Measurements from ENCODE around the gene NOP58.
A peak's percentile ranks its signal among the peaks of the same experiment; 100 is the strongest.
"Not testable (repeated sequence)": the region's sequence is repeated elsewhere in the genome, so short reads cannot be mapped to it uniquely, and the experiment has no call there.

NOP58 gene, protein sequence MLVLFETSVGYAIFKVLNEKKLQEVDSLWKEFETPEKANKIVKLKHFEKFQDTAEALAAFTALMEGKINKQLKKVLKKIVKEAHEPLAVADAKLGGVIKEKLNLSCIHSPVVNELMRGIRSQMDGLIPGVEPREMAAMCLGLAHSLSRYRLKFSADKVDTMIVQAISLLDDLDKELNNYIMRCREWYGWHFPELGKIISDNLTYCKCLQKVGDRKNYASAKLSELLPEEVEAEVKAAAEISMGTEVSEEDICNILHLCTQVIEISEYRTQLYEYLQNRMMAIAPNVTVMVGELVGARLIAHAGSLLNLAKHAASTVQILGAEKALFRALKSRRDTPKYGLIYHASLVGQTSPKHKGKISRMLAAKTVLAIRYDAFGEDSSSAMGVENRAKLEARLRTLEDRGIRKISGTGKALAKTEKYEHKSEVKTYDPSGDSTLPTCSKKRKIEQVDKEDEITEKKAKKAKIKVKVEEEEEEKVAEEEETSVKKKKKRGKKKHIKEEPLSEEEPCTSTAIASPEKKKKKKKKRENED

DNA sequence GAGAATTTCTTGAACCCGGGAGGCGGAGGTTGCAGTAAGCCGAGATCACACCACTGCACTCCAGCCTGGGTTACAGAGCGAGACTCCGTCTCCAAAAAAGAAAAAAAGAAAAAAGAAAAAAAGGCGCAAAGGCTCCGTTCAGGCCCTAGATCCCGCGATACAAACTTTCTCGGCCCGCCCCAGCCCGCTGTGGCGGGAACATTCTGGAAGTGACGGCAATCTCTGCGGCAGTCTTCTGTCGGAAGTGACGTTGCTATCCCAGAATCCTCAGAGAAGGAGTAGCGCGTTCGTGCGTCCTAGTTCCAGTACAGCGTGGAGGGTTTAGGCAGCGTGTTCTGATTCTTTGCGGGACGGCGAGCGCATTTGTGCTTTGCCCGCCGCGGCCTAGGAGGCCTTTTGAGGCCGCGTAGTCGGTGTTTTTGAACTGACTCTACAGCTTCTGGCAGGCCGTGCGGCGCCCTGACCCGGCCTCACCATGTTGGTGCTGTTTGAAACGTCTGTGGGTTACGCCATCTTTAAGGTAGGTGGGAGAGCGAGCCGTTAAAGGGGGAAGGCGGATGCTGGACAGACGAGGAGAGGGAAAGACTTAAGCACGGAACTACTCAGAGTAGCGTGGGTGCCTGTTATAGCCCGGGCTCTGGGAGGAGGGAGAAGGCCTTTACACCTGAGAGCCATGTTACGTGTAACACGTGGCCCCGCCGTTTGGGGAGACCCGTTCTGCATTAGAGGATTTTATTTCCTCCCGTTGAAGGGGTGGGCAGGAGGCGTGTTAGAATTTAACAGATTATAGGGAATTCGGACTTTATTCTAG is at the start of gene NOP58:
Gene NOP58 (plus strand): TSS at position 297 of the 811 bp plus-strand sequence. CDS start 179 bp downstream, at position 476.
- DNase-seq (peak; percentile 91), ATAC-seq (replicated peaks) (peak; percentile 89)
- peak within 1 kb of the TSS in 1 of 2 donors; percentile 67 for H3K4me3 Mint-ChIP-seq
- H3K4me1 Mint-ChIP-seq, result peaks cover 9 to 25% of the 10 kb centered on the region in 2 donors
- peak within 1 kb of the TSS; percentile 88 for H3K27ac Mint-ChIP-seq
- H3K36me3 Mint-ChIP-seq, result peaks cover 0 to 9% of the 10 kb centered on the region in 2 donors
- no peaks in the 10 kb centered on the region for H3K27me3 Mint-ChIP-seq
- no peaks in the 10 kb centered on the region for H3K9me3 Mint-ChIP-seq

DNA sequence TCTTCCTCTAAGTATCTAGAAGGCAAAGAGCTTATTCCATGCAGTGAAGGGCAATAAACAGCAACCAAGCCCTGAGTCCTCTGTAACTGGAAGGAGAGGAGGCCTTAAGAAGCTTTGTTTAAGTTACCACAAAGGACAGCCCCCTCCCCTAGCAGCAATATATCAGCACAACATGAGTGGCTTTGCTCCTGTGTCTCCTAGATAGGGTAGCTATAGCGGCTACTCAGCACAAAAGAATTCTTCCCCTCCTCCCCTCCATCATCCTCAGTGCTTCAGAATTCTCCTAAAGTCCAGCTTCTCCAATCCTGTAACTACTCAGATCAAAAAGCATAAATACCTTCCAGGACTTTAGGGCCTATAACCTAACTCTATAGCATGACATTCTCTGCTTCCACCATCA is 43.7 kb upstream of the NOP58 start:
- Mint-ChIP-seq H3K4me1 (peaks cover 15 to 25% of the 10 kb centered on the region in 2 donors), H3K27me3 (no peaks in the 10 kb centered on the region), H3K27ac (no peak overlapping the region), H3K4me3 (no peak overlapping the region), H3K36me3 (peaks cover 25 to 48% of the 10 kb centered on the region in 2 donors), H3K9me3 (no peaks in the 10 kb centered on the region)
- DNase-seq (no peak), ATAC-seq (replicated peaks) (no peak)

DNA sequence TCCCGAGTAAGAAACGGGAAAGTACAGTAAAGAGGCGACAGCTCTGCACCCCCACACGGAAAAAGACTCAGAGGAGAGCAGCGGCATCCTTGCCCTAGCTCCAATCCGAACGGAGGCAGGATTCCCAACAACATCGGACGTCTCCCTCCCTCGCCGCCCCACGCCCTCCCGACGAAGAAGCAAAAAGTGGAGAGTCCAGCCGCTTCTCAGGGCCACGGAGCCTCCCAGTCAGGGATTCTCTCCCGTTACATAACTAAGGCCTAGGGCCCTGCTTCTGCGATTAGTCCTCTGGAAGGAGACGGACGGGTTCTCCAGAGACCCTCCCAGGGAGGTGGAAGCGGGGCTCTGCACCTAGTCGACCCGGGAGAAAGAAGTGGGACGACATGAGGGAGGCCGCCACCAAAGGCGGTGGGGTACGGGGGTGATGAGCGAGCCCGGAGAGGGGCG is 27.8 kb upstream of the NOP58 start:
- H3K27ac Mint-ChIP-seq, result peak overlapping the region; percentile 81
- H3K4me3 Mint-ChIP-seq, result peak overlapping the region; percentile 92 to 98
- DNase-seq, result no peak
- peak; percentile 47 to 54 for ATAC-seq (replicated peaks)
- H3K27me3 Mint-ChIP-seq, result no peaks in the 10 kb centered on the region
- H3K36me3 Mint-ChIP-seq, result no peaks in the 10 kb centered on the region
- H3K9me3 Mint-ChIP-seq, result no peaks in the 10 kb centered on the region
- H3K4me1 Mint-ChIP-seq, result peaks cover 8 to 29% of the 10 kb centered on the region in 2 donors

DNA sequence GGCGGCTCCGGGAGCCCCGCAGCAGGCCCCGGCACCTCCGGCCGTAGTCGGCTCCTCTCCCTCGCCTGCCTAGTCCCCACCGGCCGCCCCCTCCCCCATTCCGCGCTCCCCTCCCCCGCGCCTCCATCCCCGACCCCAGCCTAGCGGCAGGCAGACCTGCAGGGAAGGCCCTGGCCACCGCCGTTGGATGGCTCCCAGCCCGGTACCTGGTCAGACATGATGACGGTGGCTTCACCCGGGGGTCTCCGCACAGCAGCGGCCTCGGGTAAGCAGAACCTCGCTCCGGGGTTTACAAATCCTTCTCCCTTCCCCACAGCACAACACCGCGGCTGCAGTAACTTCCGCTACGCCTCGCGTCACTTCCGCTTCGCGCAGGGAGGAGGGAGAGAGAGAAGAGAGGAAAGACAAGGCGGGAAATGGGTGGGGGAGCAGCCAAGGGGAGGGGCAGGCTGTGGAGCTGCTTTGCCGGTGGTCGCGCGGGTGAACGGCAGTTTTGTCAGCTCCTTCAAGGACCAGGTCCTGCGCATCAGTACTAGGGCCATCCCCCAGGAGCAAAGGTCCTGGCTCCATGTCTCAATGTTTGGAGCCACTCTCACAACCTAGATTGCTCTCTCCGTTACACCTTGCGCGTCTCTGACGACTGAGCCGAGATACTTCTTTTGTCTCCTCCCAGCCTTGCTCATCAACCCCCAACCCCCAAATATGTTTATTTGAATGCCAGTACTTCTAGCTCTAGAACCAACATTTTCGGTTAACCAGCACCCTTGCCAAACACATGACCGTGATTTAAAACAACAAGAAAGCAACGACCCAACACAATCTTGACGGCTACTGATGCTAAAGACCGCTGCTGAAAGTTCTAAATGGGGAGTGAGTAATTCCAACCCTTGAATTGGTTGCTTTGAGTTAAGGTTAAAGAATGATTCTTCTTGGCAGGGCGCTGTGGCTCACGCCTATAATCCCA is 27.0 kb upstream of the NOP58 start, which contains the start of gene SUMO1:
Gene SUMO1 (minus strand): TSS at position 364 of the 964 bp plus-strand sequence. CDS start 146 bp downstream, at position 218.
- Mint-ChIP-seq H3K27ac (peak within 1 kb of the TSS; percentile 95), H3K4me1 (peaks cover 8 to 24% of the 10 kb centered on the region in 2 donors), H3K36me3 (no peaks in the 10 kb centered on the region), H3K27me3 (no peaks in the 10 kb centered on the region), H3K9me3 (no peaks in the 10 kb centered on the region), H3K4me3 (peak within 1 kb of the TSS; percentile 92 to 98)
- DNase-seq (peak; percentile 88), ATAC-seq (replicated peaks) (peak; percentile 98)

DNA sequence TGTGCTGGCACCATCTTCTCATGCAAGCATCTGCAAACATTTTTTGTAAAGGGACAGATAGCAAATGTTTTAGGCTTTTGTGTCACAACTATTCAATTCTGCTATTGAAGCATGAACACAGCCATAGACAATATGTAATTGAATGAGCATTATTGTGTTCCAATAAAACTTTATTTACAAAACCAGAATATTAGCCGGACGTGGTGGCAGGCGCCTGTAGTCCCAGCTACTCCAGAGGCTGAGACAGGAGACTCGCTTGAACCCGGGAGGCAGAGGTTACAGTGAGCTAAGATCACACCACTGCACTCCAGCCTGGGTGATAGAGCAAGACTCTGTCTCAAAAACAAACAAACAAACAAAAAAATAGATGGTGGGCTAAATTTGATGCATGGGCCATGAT is 17.9 kb upstream of the NOP58 start:
- ATAC-seq (replicated peaks); H3K9me3 Mint-ChIP-seq; H3K27ac Mint-ChIP-seq; H3K4me3 Mint-ChIP-seq; H3K27me3 Mint-ChIP-seq; H3K36me3 Mint-ChIP-seq; H3K4me1 Mint-ChIP-seq; DNase-seq: not testable (repeated sequence)

DNA sequence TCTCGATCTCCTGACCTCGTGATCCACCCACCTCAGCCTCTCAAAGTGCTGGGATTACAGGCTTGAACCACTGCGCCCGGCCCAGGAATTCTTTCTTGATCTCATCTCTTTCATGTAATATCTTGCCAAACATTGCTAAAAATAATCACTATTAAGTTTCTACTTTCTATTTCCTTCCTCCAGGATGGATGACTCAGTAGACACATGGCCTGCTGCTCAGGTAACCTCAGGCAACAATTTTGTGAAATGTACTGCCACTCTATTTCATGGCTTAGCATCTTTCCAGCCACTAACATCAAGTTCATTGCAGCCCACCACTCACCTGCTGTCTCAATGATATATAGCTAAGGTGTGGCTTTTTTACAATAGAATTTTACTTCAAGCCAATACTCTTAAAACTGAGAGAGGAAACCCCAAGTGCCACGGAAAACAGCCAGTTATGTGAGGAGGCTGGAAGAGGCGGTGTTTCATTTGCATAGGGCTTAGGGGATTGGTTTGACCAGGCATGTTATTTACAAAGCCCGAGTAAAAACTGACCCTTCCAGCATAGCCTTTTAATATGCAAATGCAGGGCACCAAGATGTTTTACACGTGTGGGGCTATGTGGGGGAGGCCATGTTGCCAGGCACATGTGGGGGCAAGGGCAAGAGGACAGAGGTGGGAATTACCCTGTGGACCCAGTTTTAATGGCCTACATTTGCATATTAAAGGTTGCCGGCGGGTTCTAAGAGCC is 15.9 kb upstream of the NOP58 start:
- no peak for DNase-seq
- no peak overlapping the region for H3K4me3 Mint-ChIP-seq
- no peak overlapping the region for H3K27ac Mint-ChIP-seq
- ATAC-seq (replicated peaks), result no peak
- peaks cover 0 to 6% of the 10 kb centered on the region in 2 donors for H3K27me3 Mint-ChIP-seq
- no peaks in the 10 kb centered on the region for H3K4me1 Mint-ChIP-seq
- no peaks in the 10 kb centered on the region for H3K9me3 Mint-ChIP-seq
- H3K36me3 Mint-ChIP-seq, result no peaks in the 10 kb centered on the region

DNA sequence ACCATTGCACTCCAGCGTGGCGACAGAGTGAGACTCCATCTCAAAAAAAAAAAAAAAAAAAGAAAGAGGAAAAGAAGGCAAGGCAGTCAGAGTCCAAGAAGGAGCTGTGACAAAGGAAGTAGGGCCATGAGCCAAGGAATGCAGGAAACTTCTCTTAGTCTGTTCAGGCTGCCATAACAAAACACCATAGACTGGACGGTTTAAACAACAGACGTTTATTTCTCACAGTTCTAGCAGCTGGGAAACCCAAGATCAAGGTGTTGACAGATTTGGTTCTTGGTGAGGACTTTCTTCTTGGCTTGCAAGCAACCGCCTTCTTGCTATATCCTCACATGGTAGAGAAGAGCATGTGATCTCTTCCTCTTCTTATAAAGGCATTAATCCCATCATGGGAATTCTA is 14.1 kb upstream of the NOP58 start:
- H3K9me3 Mint-ChIP-seq, result no peaks in the 10 kb centered on the region
- peaks cover 0 to 6% of the 10 kb centered on the region in 2 donors for H3K27me3 Mint-ChIP-seq
- no peak for ATAC-seq (replicated peaks)

DNA sequence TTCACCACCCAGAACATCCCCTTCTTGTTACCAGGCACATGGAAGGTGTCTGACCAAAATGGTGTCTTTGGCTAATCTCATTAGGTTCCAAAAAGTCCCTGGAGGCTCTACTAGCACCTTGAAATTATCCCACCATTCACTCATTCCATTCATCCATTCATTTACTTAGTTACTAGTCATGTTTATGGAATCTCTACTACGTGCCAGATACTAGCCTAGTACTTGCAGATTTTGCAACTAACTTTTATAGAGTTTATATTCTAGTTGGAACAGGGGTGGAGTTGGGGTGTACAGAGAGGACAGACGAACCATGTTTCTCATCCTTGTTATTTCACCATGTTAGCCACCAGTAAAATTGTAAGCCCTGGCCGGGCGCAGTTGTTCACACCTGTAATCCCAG is 4.0 kb upstream of the NOP58 start:
- H3K4me3 Mint-ChIP-seq, result no peak overlapping the region
- DNase-seq, result no peak
- no peaks in the 10 kb centered on the region for H3K27me3 Mint-ChIP-seq

More for the DNA sequence above, 14.1 kb upstream of the NOP58 start:
- DNase-seq, result no peak
- no peaks in the 10 kb centered on the region for H3K4me1 Mint-ChIP-seq
- H3K27ac Mint-ChIP-seq, result no peak overlapping the region
- no peaks in the 10 kb centered on the region for H3K36me3 Mint-ChIP-seq
- no peak overlapping the region for H3K4me3 Mint-ChIP-seq

DNA sequence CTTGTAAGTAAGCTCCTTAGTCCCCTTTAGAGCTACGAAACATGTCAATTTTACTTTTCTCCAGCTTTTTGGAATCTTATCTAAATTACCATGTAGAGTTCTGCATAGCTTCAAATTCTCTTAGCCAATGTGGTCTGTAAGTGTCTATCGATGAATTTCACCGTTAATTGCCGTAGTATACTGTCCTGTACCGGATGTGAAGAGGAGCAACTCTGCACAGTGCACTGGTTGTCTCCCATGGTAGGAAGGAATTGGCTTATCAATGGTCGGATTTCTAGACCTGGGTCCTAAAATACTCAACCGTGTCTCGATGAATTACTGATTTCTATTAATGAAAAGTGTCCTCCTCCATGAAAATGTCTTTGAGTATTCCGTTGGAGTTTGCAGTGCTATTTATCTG is 1.9 kb downstream of the NOP58 start:
- ATAC-seq (replicated peaks) (no peak), DNase-seq (no peak)
- peak overlapping the region; percentile 81 for H3K27ac Mint-ChIP-seq
- H3K9me3 Mint-ChIP-seq, result no peaks in the 10 kb centered on the region
- peaks cover 0 to 13% of the 10 kb centered on the region in 2 donors for H3K36me3 Mint-ChIP-seq
- H3K4me3 Mint-ChIP-seq, result no peak overlapping the region
- H3K27me3 Mint-ChIP-seq, result no peaks in the 10 kb centered on the region
- H3K4me1 Mint-ChIP-seq, result peaks cover 9 to 32% of the 10 kb centered on the region in 2 donors

More for the DNA sequence above, 4.0 kb upstream of the NOP58 start:
- Mint-ChIP-seq H3K27ac (no peak overlapping the region), H3K36me3 (no peaks in the 10 kb centered on the region), H3K4me1 (peaks cover 1 to 9% of the 10 kb centered on the region in 2 donors), H3K9me3 (no peaks in the 10 kb centered on the region)
- no peak for ATAC-seq (replicated peaks)

DNA sequence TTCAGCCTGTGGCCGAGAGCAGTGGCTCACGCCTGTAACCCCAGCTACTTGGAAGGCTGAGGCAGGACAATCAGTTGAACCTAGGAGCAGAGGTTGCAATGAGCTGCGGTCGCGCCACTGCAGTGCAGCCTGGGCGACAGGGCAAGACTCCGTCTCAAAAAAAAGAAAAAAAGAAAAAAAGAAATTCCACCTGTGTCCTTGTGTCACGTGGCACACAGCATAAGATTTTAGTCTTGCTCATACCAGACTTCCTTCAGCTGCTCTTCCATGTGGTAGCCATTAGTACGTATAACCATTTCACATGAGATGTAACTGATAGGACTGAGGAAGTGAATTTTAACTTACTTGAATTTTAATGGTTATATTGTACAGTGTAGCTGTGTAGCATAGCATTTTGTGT is 4.0 kb downstream of the NOP58 start:
- Mint-ChIP-seq H3K9me3 (no peaks in the 10 kb centered on the region), H3K27me3 (no peaks in the 10 kb centered on the region), H3K27ac (peak overlapping the region; percentile 81), H3K4me3 (peak overlapping the region; percentile 39 to 61), H3K4me1 (peaks cover 9 to 29% of the 10 kb centered on the region in 2 donors), H3K36me3 (peaks cover 0 to 13% of the 10 kb centered on the region in 2 donors)
- no peak for ATAC-seq (replicated peaks)
- no peak for DNase-seq

DNA sequence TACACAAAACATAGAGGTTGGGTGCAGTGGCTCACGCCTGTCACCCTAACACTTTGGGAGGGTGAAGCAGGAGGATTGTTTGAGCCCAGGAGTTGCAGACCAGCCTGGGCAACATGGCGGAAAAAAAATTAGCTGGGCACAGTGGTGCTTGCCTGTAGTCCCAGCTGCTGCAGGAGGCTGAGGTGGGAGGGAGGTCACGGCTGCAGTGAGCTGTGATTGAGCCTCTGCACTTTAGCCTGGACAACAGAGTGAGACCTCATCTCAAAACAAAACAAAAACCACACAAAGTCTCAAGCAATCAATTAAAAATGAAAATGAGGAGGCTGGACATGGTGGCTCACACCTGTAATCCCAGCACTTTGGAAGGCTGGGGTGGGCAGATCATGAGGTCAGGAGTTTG is 4.9 kb downstream of the NOP58 start:
- Mint-ChIP-seq H3K4me3 (peak overlapping the region; percentile 64 to 65), H3K27me3 (no peaks in the 10 kb centered on the region), H3K9me3 (no peaks in the 10 kb centered on the region), H3K27ac (peak overlapping the region; percentile 81), H3K36me3 (peaks cover 0 to 13% of the 10 kb centered on the region in 2 donors), H3K4me1 (peaks cover 8 to 28% of the 10 kb centered on the region in 2 donors)
- no peak for ATAC-seq (replicated peaks)
- no peak for DNase-seq

DNA sequence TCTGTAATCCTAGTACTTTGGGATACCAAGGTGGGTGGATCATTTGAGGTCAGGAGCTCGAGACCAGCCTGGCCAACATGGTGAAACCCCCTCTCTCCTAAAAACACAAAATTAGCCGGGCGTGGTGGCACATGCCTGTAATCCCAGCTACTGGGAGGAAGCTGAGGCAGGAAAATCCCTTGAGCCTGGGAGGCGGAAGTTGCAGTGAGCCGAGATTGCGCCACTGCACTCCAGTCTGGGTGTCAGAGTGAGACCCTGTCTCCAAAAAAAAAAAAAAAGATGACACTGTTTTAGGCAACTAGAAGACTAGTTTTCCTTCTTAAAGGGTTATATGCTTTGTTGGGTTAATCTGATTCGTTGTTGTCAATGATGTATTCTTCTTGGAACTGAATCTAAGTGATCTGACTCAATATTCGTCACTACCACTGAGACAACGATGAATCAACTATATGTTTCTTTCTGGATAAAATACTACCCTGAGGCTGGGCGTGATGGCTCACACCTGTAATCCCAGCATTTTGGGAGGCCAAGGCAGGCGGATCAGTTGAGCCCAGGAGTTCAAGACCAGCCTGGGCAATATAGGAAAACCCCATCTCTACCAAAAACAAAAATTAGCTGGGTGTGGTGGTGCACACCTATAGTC is 10.6 kb downstream of the NOP58 start:
- peaks cover 18 to 24% of the 10 kb centered on the region in 2 donors for H3K36me3 Mint-ChIP-seq
- DNase-seq; H3K27me3 Mint-ChIP-seq; H3K9me3 Mint-ChIP-seq; ATAC-seq (replicated peaks): not testable (repeated sequence)
- peak overlapping the region; percentile 77 for H3K27ac Mint-ChIP-seq
- H3K4me3 Mint-ChIP-seq, result peak overlapping the region in 1 of 2 donors; percentile 13
- peaks cover 14 to 51% of the 10 kb centered on the region in 2 donors for H3K4me1 Mint-ChIP-seq
